OCI-LY7 (cell line): ENCODE measurements around the gene AIMP1.

Source experiments
- EZH2phosphoT487 ChIP-seq: fragments of 200-600 bp; sonication (generic); IDR thresholded peaks from 2 replicates; pipeline ENCODE4 v1.6.1; 2018; ENCODE audit warnings: low read depth, borderline replicate concordance, mild to moderate bottlenecking, mixed run types, antibody characterized with exemption, low read length, moderate library complexity, mixed read lengths
- TF ChIP-seq, protein P1 (sequence below): fragments of 200-600 bp; sonication (generic); conservative IDR thresholded peaks from 2 replicates; pipeline ENCODE4 v1.5.1; 2014; ENCODE audit warnings: mild to moderate bottlenecking, antibody characterized with exemption, low read length, moderate library complexity, mixed read lengths

DNA sequence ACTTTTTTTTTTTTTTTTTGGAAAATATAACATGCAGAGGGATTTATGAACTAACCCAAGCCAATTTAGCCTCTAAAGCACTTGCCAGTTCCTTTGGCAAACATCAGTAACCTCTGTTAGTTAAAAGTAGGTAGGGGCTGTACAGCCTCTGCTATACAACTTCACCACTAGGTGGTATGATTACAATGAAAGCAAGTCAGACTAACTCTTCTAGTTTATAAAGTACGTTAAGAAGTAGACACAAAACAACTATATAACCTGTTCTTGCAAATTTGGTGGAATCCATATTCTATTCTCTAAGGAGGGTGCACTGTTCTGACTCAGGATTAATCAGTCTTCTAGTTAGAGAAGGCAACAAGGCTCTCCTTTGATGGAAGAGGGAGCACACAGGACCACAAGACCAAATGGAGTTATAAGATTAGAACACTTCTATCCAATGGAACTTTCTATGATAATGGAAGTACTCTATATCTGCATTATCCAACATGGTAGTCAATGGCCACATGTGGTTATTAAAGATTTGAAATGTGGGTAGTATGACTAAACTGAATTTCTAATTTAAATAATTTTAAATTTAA lies 12.8 kb downstream of the AIMP1 start:
- TF ChIP-seq, protein P1, sequence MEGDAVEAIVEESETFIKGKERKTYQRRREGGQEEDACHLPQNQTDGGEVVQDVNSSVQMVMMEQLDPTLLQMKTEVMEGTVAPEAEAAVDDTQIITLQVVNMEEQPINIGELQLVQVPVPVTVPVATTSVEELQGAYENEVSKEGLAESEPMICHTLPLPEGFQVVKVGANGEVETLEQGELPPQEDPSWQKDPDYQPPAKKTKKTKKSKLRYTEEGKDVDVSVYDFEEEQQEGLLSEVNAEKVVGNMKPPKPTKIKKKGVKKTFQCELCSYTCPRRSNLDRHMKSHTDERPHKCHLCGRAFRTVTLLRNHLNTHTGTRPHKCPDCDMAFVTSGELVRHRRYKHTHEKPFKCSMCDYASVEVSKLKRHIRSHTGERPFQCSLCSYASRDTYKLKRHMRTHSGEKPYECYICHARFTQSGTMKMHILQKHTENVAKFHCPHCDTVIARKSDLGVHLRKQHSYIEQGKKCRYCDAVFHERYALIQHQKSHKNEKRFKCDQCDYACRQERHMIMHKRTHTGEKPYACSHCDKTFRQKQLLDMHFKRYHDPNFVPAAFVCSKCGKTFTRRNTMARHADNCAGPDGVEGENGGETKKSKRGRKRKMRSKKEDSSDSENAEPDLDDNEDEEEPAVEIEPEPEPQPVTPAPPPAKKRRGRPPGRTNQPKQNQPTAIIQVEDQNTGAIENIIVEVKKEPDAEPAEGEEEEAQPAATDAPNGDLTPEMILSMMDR, result peak; percentile 83
- TF ChIP-seq EZH2phosphoT487, result no peak
